GM12878 (cell line): ENCODE data around the gene CA10. TPM values are rescaled to one million over a fixed set of nuclear protein-coding genes. Genes with fewer than 3 reads are reported as not detected.

Experiments used
- ATAC-seq: fragments of 200-7000 bp; cut with Tn5 transposase; 3 replicates; pipeline ENCODE4 v1.9.1; 2020; ENCODE audit warnings: mild to moderate bottlenecking, moderate library complexity
- BruUV-seq: library from RNA; stranded (reverse); fragments of 400-500 nt; replicated peaks from 2 replicates; lab custom pipeline; 2021; lab: Mats Ljungman, UMichigan
- CTCF ChIA-PET: fragments of 300-600 bp; sonication (Branson Sonifier 250); formaldehyde crosslinking; extraction: SDS; loops from one replicate; lab custom pipeline; 2021; ENCODE audit warnings: inconsistent platforms; lab: Yijun Ruan, JAX
- POLR2A ChIA-PET: fragments of 350-600 bp; formaldehyde crosslinking; extraction: SDS; loops from one replicate; lab custom pipeline; 2021; ENCODE audit warnings: inconsistent platforms; lab: Charles Lee
- RAD21 ChIA-PET: fragments of 300-600 bp; sonication (Branson Sonifier 250); formaldehyde crosslinking; loops from one replicate; lab custom pipeline; 2023; ENCODE audit warnings: antibody characterized with exemption; ENCODE audit not compliant: unreplicated experiment; lab: Charles Lee
- SMC1A ChIA-PET: fragments of 300-600 bp; sonication (Branson Sonifier 250); formaldehyde crosslinking; loops from one replicate; lab custom pipeline; 2023; ENCODE audit not compliant: unreplicated experiment, uncharacterized antibody; lab: Charles Lee
- DNase-seq: peaks from one replicate; pipeline ENCODE4 v3.0.0-alpha.2; 2011; ENCODE audit warnings: low read depth, low spot score
- FAIRE-seq: peaks from 3 replicates; lab custom pipeline; 2011; peaks lifted over from hg19 to GRCh38; lab: Jason Lieb, UNC
- H2AFZ ChIP-seq: 2 replicates; pipeline ENCODE4 v1.6.0; 2011; ENCODE audit warnings: low read depth, low read length, control low read depth; ENCODE audit not compliant: control insufficient read depth
- H3K27ac ChIP-seq: 2 replicates; pipeline ENCODE4 v1.5.1; 2011; ENCODE audit warnings: control low read depth; ENCODE audit not compliant: control insufficient read depth, insufficient read depth
- H3K27me3 ChIP-seq, 2 experiments: replicated peaks in 1 of 2; 2 replicates each; pipeline versions ENCODE4 v1.6.0 to v1.6.1; 2011; ENCODE audit warnings: low read length in 1 of 2; ENCODE audit not compliant: control insufficient read depth in 2 of 2, insufficient read depth in 2 of 2
- H3K36me3 ChIP-seq, 2 experiments: 2 replicates each; pipeline ENCODE4 v1.5.1; 2011; ENCODE audit warnings: low read length in 1 of 2; ENCODE audit not compliant: control insufficient read depth in 2 of 2, insufficient read depth in 2 of 2
- H3K4me1 ChIP-seq: 2 replicates; pipeline ENCODE4 v1.6.1; 2011; ENCODE audit warnings: mild to moderate bottlenecking, low read length, moderate library complexity, mixed read lengths; ENCODE audit not compliant: control insufficient read depth, insufficient read depth
- H3K4me2 ChIP-seq: 2 replicates; pipeline ENCODE4 v1.6.0; 2011; ENCODE audit warnings: control low read depth; ENCODE audit not compliant: control insufficient read depth, insufficient read depth
- H3K4me3 ChIP-seq: fragments of 200-600 bp; sonication (generic); 2 replicates; pipeline ENCODE4 v1.5.1; 2016
- H3K79me2 ChIP-seq: 2 replicates; pipeline ENCODE4 v1.6.0; 2011; ENCODE audit warnings: low read length; ENCODE audit not compliant: control insufficient read depth, insufficient read depth
- H3K9ac ChIP-seq: 2 replicates; pipeline ENCODE4 v1.8.0; 2011; ENCODE audit warnings: low read length, control low read depth, mixed read lengths; ENCODE audit not compliant: control insufficient read depth, insufficient read depth
- H3K9me3 ChIP-seq: replicated peaks from 3 replicates; pipeline ENCODE4 v1.5.1; 2011; ENCODE audit warnings: mild to moderate bottlenecking, low read length; ENCODE audit not compliant: control insufficient read depth, insufficient read depth
- H4K20me1 ChIP-seq: 2 replicates; pipeline ENCODE4 v1.6.0; 2011; ENCODE audit not compliant: control insufficient read depth, insufficient read depth
- ASH2L ChIP-seq: fragments of 300-600, 200-600 bp; sonication (generic); IDR thresholded peaks from 2 replicates; pipeline ENCODE4 v1.6.1; 2017; ENCODE audit warnings: low read depth, mild to moderate bottlenecking, borderline replicate concordance
- CTCF ChIP-seq, 3 experiments: IDR thresholded peaks in 2 of 3; conservative IDR thresholded peaks in 1 of 3; 2 replicates each; pipeline ENCODE4 v1.5.1; 2011; ENCODE audit warnings: low read depth in 3 of 3, low read length in 3 of 3, mild to moderate bottlenecking in 3 of 3, control low read depth in 2 of 3, moderate library complexity in 2 of 3, inconsistent platforms in 1 of 3, mixed read lengths in 1 of 3; ENCODE audit not compliant: control insufficient read depth in 2 of 3, insufficient read depth in 1 of 3; ENCODE audit errors: extremely low read depth in 1 of 3
- FOXK2 ChIP-seq: fragments of 450-650 bp; IDR thresholded peaks from 2 replicates; pipeline ENCODE4 v1.6.1; 2017; ENCODE audit warnings: mild to moderate bottlenecking, moderate library complexity
- KAT2A ChIP-seq: conservative IDR thresholded peaks from 2 replicates; pipeline ENCODE4 v1.6.1; 2011; ENCODE audit warnings: low read depth, low read length; ENCODE audit not compliant: control insufficient read depth
- KLF5 ChIP-seq: fragments of 450-650 bp; IDR thresholded peaks from 2 replicates; pipeline ENCODE4 v1.6.1; 2014; ENCODE audit warnings: mild to moderate bottlenecking; ENCODE audit not compliant: partially characterized antibody
- MEF2B ChIP-seq: fragments of 450-650 bp; IDR thresholded peaks from 2 replicates; pipeline ENCODE4 v1.6.1; 2018; ENCODE audit warnings: mild to moderate bottlenecking, moderate library complexity; ENCODE audit not compliant: partially characterized antibody, poor library complexity, severe bottlenecking
- PRDM15 ChIP-seq: fragments of 450-650 bp; formaldehyde crosslinking; IDR thresholded peaks from 2 replicates; pipeline ENCODE4 v1.4.0; 2020; ENCODE audit warnings: mild to moderate bottlenecking, moderate library complexity
- RFX5 ChIP-seq: IDR thresholded peaks from 2 replicates; pipeline ENCODE4 v1.6.1; 2011; ENCODE audit warnings: low read depth, low read length, improper control_type of control experiment
- WGBS: methylation state at CpG from one replicate; pipeline ENCODE4 v1.1.6; 2016; ENCODE audit warnings: low lambda C conversion rate; ENCODE audit not compliant: insufficient replicate concordance, insufficient coverage; ENCODE audit errors: missing lambda C conversion rate; 5-methylcytosine and 5-hydroxymethylcytosine counted together
- in situ Hi-C: fragments of 300-500 bp; cut with MboI; formaldehyde crosslinking; loops from 9 replicates; pipeline ENCODE4 v1.14.3; 2018; ENCODE audit warnings: mixed read lengths
- intact Hi-C: fragments of 100-400 bp; cut with micrococcal nuclease; formaldehyde crosslinking; loops from one replicate; pipeline ENCODE4 v1.14.2; 2022; ENCODE audit not compliant: unreplicated experiment
- polyA plus RNA-seq, 11 experiments: library from polyadenylated mRNA; depleted of rRNA in 4 of 11; unstranded in 6 of 11; stranded (reverse) in 5 of 11; fragments of >200 nt; fragmentation: Nextera tagmentation in 4 of 11; fragmentation: Illumina TruSeq in 1 of 11; extraction: Ambion mirVana in 4 of 11; extraction: Trizol in 1 of 11; gene quantifications; 1 replicate in 1 of 11; 2 replicates in 10 of 11; pipeline versions ENCODE4 v1.2.1 to v1.2.3, GENCODE V29; 2011 to 2016; ENCODE audit warnings: inconsistent platforms in 2 of 11, missing spikeins in 2 of 11, low read depth in 1 of 11
- total RNA-seq, 4 experiments: library from RNA; depleted of rRNA in 3 of 4; stranded (reverse); fragments of >200 nt in 3 of 4; fragmentation: Illumina TruSeq in 1 of 4; extraction: Trizol in 1 of 4; gene quantifications; 2 replicates each; pipeline versions ENCODE4 v1.2.1 to v1.2.3, GENCODE V29; 2013 to 2021
- TF ChIP-seq, protein P1 (sequence below): IDR thresholded peaks from 2 replicates; pipeline ENCODE4 v1.6.1; 2012; ENCODE audit warnings: low read depth, low read length, improper control_type of control experiment
- TF ChIP-seq, protein P2 (sequence below): fragments of 450-650 bp; formaldehyde crosslinking; IDR thresholded peaks from 2 replicates; pipeline ENCODE4 v1.5.0; 2022; ENCODE audit warnings: mild to moderate bottlenecking, missing genetic modification characterization

The CA10 gene
- total and polyA plus RNA-seq, 10 of the 15 experiments (the other 5 are each of a cell fraction or from before 2014, with no cell fraction given), result not detected

DNA sequence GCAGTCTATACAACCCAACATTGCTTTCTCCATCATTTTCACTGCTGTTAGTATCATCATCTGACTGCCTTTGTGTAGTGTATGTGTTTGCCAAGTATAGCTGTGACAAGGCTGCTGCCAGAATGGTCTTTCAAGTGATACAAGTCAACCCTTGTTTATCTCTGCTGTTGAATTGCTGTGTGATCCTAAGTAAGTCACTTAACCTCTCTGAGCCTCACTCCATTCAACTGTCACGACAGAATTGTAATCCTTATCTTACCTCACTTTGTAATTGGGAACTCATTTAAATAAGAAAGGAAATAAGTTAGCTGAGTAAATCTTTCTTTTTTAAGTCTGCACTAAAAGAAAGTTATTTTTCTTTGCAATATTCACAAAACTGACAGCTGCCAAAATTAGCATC is 340.6 kb downstream of the CA10 start:
- no peaks in the 10 kb centered on the region for H4K20me1 ChIP-seq
- FAIRE-seq, result no peak
- BruUV-seq, result no TSS peak
- H3K9me3 ChIP-seq, result no peaks in the 10 kb centered on the region
- ChIA-PET POLR2A (no interaction called here), SMC1A (no interaction called here), CTCF (interaction anchor here (1.2 kb wide), 1 partner anchor 11 kb away, joined by 3 read pairs; no protein-coding TSS in a partner anchor), RAD21 (no interaction called here)
- no peaks in the 10 kb centered on the region for H3K79me2 ChIP-seq
- in situ Hi-C loops, result no loop called here
- H2AFZ ChIP-seq, result no peak overlapping the region
- H3K27ac ChIP-seq, result no peak overlapping the region
- H3K4me3 ChIP-seq, result no peak overlapping the region
- ATAC-seq, result no peak
- TF ChIP-seq, protein P1, sequence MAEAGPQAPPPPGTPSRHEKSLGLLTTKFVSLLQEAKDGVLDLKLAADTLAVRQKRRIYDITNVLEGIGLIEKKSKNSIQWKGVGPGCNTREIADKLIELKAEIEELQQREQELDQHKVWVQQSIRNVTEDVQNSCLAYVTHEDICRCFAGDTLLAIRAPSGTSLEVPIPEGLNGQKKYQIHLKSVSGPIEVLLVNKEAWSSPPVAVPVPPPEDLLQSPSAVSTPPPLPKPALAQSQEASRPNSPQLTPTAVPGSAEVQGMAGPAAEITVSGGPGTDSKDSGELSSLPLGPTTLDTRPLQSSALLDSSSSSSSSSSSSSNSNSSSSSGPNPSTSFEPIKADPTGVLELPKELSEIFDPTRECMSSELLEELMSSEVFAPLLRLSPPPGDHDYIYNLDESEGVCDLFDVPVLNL, result no peak
- TF ChIP-seq PRDM15 (CRISPR knock-in tag) (no peak), KLF5 (no peak), MEF2B (no peak), ASH2L (no peak), RFX5 (no peak), CTCF (IDR thresholded peaks at IDR 0.05 in 2 of 3, conservative IDR thresholded peaks at IDR 0.05 in 1 of 3; ENCODE audit: control insufficient read depth in 2 of 3, extremely low read depth in 1 of 3, insufficient read depth in 1 of 3, low read depth in 3 of 3, low read length in 3 of 3) (no peak), FOXK2 (no peak), KAT2A (no peak)
- TF ChIP-seq, protein P2, sequence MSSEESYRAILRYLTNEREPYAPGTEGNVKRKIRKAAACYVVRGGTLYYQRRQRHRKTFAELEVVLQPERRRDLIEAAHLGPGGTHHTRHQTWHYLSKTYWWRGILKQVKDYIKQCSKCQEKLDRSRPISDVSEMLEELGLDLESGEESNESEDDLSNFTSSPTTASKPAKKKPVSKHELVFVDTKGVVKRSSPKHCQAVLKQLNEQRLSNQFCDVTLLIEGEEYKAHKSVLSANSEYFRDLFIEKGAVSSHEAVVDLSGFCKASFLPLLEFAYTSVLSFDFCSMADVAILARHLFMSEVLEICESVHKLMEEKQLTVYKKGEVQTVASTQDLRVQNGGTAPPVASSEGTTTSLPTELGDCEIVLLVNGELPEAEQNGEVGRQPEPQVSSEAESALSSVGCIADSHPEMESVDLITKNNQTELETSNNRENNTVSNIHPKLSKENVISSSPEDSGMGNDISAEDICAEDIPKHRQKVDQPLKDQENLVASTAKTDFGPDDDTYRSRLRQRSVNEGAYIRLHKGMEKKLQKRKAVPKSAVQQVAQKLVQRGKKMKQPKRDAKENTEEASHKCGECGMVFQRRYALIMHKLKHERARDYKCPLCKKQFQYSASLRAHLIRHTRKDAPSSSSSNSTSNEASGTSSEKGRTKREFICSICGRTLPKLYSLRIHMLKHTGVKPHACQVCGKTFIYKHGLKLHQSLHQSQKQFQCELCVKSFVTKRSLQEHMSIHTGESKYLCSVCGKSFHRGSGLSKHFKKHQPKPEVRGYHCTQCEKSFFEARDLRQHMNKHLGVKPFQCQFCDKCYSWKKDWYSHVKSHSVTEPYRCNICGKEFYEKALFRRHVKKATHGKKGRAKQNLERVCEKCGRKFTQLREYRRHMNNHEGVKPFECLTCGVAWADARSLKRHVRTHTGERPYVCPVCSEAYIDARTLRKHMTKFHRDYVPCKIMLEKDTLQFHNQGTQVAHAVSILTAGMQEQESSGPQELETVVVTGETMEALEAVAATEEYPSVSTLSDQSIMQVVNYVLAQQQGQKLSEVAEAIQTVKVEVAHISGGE (CRISPR knock-in tag), result no peak
- intact Hi-C loops, result no loop called here
- no peaks in the 10 kb centered on the region for H3K4me1 ChIP-seq
- DNase-seq, result no peak
- H3K36me3 ChIP-seq, result no peaks in the 10 kb centered on the region
- WGBS, result 41% methylated on average over 1 of the region's 1 CpG
- no peak overlapping the region for H3K4me2 ChIP-seq
- no peak overlapping the region for H3K9ac ChIP-seq
- H3K27me3 ChIP-seq, result no peaks in the 10 kb centered on the region
